AG10803 (cell line): Measurements from ENCODE around the gene PHLPP1.
A peak's percentile ranks its signal among the peaks of the same experiment; 100 is the strongest.

Source experiments
- DNase-seq: peaks from one replicate; pipeline ENCODE4 v3.0.0; 2010; ENCODE audit warnings: low read depth
- H3K4me3 ChIP-seq: 2 replicates; pipeline ENCODE4 v1.5.1; 2011; ENCODE audit warnings: mild to moderate bottlenecking, low read length, control low read depth
- CTCF ChIP-seq: conservative IDR thresholded peaks from 2 replicates; pipeline ENCODE4 v1.5.1; 2011; ENCODE audit warnings: mild to moderate bottlenecking, low read length, control low read depth, inconsistent platforms

Gene PHLPP1

GRCh38 chr18:62846313-62846712, 131.0 kb downstream of the PHLPP1 start:
- DNase-seq: no peak
- TF ChIP-seq CTCF: no peak
- no peak overlapping the region for H3K4me3 ChIP-seq

- no peak for TF ChIP-seq CTCF
- no peak for DNase-seq
- no peak overlapping the region for H3K4me3 ChIP-seq
Observed at GRCh38 chr18:62847081-62847480, 131.7 kb downstream of the PHLPP1 start.

- DNase-seq: peak; percentile 11
- TF ChIP-seq CTCF: no peak
- no peak overlapping the region for H3K4me3 ChIP-seq
Observed at GRCh38 chr18:62848946-62849345, 133.6 kb downstream of the PHLPP1 start.

GRCh38 chr18:62850619-62851306, 135.4 kb downstream of the PHLPP1 start:
- no peak overlapping the region for H3K4me3 ChIP-seq
- no peak for TF ChIP-seq CTCF
- peak; percentile 9 for DNase-seq

- peak; percentile 26 for DNase-seq
- H3K4me3 ChIP-seq: no peak overlapping the region
- TF ChIP-seq CTCF: no peak
Observed at GRCh38 chr18:62852851-62853250, 137.5 kb downstream of the PHLPP1 start.

- DNase-seq: no peak
- TF ChIP-seq CTCF: no peak
- no peak overlapping the region for H3K4me3 ChIP-seq
Observed at GRCh38 chr18:62856294-62856693, 141.0 kb downstream of the PHLPP1 start.

GRCh38 chr18:62857263-62857976, 142.1 kb downstream of the PHLPP1 start:
- H3K4me3 ChIP-seq: no peak overlapping the region
- DNase-seq: no peak
- TF ChIP-seq CTCF: no peak
